HL-60/S4 treated with phorbol 12-myristate 13-acetate at 8.2 ng/mL for 4 days and 3 days (cell line): ENCODE data around the gene ZMYM4.
"Not testable (repeated sequence)": the region's sequence is repeated elsewhere in the genome, so short reads cannot be mapped to it uniquely, and the experiment has no call there.

Experiments
- in situ Hi-C: fragments of 300-500 bp; cut with MboI; formaldehyde crosslinking; loops from 2 replicates; pipeline ENCODE4 v1.15.0; 2022; ENCODE audit warnings: low sequenced_read_pairs

The ZMYM4 gene

GRCh38 chr1:35449334-35450008 lies 181.0 kb downstream of the ZMYM4 start:
- in situ Hi-C loops = no loop called here

DNA sequence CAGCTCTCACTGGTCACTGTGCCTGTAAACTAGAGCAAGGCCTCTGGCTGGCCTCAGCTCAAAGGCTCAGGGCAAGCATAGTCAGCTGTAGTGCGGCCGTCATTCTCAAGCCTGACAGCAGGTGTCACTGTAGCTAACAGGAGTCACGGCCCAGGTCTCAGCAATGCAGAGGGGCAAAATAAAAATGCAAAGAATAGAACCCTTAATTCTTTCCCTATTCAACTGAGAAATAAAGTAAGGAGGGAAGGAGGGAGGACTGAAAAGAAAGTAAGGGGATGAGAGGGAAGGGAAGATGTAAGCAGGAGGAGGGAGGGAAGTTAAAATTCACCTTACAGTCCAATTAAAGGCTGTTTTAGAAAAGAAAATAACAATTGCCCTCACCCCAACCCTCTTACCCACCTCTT lies 182.6 kb downstream of the ZMYM4 start:
- in situ Hi-C loops = no loop called here

GRCh38 chr1:35452106-35452774 lies 183.7 kb downstream of the ZMYM4 start:
- in situ Hi-C loops = no loop called here

GRCh38 chr1:35453031-35453430 lies 184.5 kb downstream of the ZMYM4 start:
- in situ Hi-C loops = no loop called here

DNA sequence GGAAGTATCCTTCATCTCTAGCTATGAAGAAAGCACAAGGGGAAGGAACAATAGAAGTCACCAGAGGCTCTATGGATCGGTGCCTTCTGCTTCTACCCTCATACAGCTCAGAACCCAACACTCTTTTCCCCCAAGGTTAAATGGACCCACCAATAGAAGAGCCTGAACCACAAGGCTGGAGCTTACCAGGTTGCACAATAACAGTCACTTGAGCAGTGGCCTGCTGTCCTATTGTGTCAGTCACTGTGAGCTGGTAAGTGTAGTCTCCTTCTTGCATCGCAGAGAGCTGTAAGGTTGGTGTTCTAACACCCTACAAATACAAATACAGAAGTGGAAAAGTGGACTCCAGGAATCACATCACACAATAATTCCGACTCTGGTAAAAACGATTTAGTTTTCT lies 185.7 kb downstream of the ZMYM4 start:
- in situ Hi-C loops = no loop called here

GRCh38 chr1:35454616-35455015 lies 186.1 kb downstream of the ZMYM4 start:
- in situ Hi-C loops = no loop called here

DNA sequence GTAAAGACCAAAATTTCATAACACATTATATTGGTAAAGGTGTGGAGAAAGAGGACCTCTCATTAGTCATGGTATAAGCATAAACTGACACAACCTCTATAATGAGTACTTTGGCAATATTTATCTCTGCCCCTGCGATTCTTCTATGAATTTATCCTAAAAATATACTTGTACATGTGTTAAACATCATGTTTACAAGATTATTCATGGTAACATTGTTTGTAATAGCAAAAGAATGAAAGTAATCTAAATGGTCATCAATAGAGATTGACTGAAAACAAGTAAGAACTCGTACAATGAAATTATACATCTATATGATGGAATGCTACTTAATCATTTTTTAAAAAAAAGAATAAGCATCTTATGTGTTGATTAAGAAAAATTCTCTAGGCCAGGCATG lies 192.3 kb downstream of the ZMYM4 start:
- in situ Hi-C loops = no loop called here

- in situ Hi-C loops = no loop called here
Measured at GRCh38 chr1:35461966-35462651, 193.6 kb downstream of the ZMYM4 start.

- in situ Hi-C loops = no loop called here
Measured at GRCh38 chr1:35463232-35463631, 194.7 kb downstream of the ZMYM4 start.

DNA sequence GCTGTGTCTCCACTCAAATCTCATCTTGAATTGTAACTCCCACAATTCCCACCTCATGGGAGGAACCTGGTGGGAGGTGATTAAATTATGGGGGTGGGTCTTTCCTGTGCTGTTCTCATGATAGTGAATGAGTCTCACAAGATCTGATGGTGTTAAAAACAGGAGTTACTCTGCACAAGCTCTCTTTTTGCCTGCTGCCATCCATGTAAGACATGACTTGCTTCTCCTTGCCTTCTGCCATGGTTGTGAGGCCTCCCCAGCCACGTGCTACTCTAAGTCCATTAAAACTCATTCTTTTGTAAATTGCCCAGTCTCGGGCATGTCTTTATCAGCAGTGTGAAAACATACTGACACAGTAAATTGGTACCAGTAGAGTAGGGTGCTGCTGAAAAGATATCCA lies 195.2 kb downstream of the ZMYM4 start:
- in situ Hi-C loops = not testable (repeated sequence)

DNA sequence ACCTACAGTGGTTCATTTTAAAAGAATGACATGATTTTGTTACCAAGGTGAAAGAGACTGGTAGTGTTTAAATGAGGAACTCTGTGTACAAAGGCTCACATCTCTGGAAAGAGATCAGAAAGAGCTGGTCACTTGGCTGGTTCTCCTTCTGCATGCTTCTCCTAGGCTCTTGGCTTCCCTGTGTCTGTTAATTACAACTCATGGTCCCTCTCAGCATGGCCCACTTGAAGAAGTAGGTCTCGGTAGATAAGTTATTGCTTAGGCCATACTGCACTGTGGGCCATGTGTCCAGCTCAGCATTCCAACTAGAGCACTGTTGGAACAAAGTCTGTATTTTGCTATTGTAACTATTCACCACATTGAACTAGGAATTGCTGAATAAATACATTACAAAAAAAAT lies 197.6 kb downstream of the ZMYM4 start:
- in situ Hi-C loops = no loop called here

GRCh38 chr1:35470977-35471613 lies 202.6 kb downstream of the ZMYM4 start:
- in situ Hi-C loops = no loop called here
